WTC11 (cell line): ENCODE measurements around the gene CNTN1.

ENCODE experiments used
- JUN ChIP-seq: sonication (generic); formaldehyde crosslinking; IDR thresholded peaks from 2 replicates; pipeline ENCODE4 v1.8.0; 2023; ENCODE audit warnings: mild to moderate bottlenecking, missing genetic modification reagents
- SP1 ChIP-seq: sonication (generic); formaldehyde crosslinking; conservative IDR thresholded peaks from 2 replicates; pipeline ENCODE4 v1.8.1; 2022; ENCODE audit warnings: missing genetic modification reagents
- TF ChIP-seq, protein P1 (sequence below): sonication (generic); formaldehyde crosslinking; IDR thresholded peaks from 2 replicates; pipeline ENCODE4 v1.8.1; 2022; ENCODE audit warnings: missing genetic modification reagents, borderline replicate concordance

DNA sequence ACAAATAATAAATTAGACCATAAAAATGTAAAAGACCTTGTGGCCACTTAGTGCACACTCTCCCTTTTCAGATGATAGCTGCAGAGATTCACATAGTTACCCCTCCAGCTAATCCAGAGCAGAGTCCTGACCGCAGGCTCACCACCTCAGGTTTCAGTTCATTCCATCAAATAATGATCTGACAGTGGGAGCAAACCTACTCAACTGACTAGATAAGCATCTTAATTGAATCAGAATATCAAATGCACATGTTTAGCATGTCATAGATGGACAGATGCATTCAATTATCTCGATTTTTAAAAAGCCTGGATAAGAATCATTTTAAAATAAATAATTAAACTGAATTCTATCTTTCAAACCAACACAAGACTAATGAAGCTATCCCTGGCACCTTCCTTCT lies 253.5 kb downstream of the CNTN1 start:
- TF ChIP-seq SP1 = no peak
- TF ChIP-seq, protein P1, sequence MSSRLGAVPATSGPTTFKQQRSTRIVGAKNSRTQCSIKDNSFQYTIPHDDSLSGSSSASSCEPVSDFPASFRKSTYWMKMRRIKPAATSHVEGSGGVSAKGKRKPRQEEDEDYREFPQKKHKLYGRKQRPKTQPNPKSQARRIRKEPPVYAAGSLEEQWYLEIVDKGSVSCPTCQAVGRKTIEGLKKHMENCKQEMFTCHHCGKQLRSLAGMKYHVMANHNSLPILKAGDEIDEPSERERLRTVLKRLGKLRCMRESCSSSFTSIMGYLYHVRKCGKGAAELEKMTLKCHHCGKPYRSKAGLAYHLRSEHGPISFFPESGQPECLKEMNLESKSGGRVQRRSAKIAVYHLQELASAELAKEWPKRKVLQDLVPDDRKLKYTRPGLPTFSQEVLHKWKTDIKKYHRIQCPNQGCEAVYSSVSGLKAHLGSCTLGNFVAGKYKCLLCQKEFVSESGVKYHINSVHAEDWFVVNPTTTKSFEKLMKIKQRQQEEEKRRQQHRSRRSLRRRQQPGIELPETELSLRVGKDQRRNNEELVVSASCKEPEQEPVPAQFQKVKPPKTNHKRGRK (CRISPR knock-in tag) = no peak
- TF ChIP-seq JUN (CRISPR knock-in tag) = no peak
